ENCODE data around the gene CMTM4.

GRCh38 chr16:66574531-66574930 lies 122.0 kb downstream of the CMTM4 start:
- TF ChIP-seq CTCF (IDR thresholded peaks at IDR 0.05) (no peak), POLR2A (IDR thresholded peaks at IDR 0.05) (no peak)
